SH-SY5Y (cell line): Measurements from ENCODE around the gene COLEC12.

Experiments used
- GATA2 ChIP-seq: IDR thresholded peaks from 2 replicates; pipeline ENCODE4 v1.6.1; 2011; ENCODE audit warnings: mild to moderate bottlenecking, low read depth, low read length
- GATA3 ChIP-seq: IDR thresholded peaks from 2 replicates; pipeline ENCODE4 v1.6.1; 2011; ENCODE audit warnings: low read depth, mild to moderate bottlenecking, low read length, moderate library complexity

Gene COLEC12

GRCh38 chr18:370751-371608 is 129.5 kb downstream of the COLEC12 start:
- TF ChIP-seq GATA2 (no peak), GATA3 (no peak)

- TF ChIP-seq GATA2 (no peak), GATA3 (no peak)
These were observed 131.1 kb downstream of the COLEC12 start for GRCh38 chr18:369224-370015.

- no peak for TF ChIP-seq GATA3
- no peak for TF ChIP-seq GATA2
These were observed 133.9 kb downstream of the COLEC12 start for GRCh38 chr18:366466-367061.

GRCh38 chr18:365651-366050 is 134.8 kb downstream of the COLEC12 start:
- TF ChIP-seq GATA3 (no peak), GATA2 (no peak)

GRCh38 chr18:364256-364826 is 136.2 kb downstream of the COLEC12 start:
- no peak for TF ChIP-seq GATA2
- no peak for TF ChIP-seq GATA3

- TF ChIP-seq GATA2 (no peak), GATA3 (no peak)
These were observed 137.0 kb downstream of the COLEC12 start for GRCh38 chr18:363301-364085.

GRCh38 chr18:362311-363290 is 137.9 kb downstream of the COLEC12 start:
- no peak for TF ChIP-seq GATA2
- TF ChIP-seq GATA3: no peak

GRCh38 chr18:361941-362310 is 138.6 kb downstream of the COLEC12 start:
- TF ChIP-seq GATA3 (no peak), GATA2 (peak; percentile 44; the same call in 1 of the 2 replicates)

GRCh38 chr18:361100-361732 is 139.3 kb downstream of the COLEC12 start:
- no peak for TF ChIP-seq GATA3
- no peak for TF ChIP-seq GATA2

- TF ChIP-seq GATA3: no peak
- TF ChIP-seq GATA2: no peak
These were observed 139.8 kb downstream of the COLEC12 start for GRCh38 chr18:360676-361075.

- TF ChIP-seq GATA2 (no peak), GATA3 (no peak)
These were observed 143.7 kb downstream of the COLEC12 start for GRCh38 chr18:356778-357177.

- no peak for TF ChIP-seq GATA3
- no peak for TF ChIP-seq GATA2
These were observed 144.8 kb downstream of the COLEC12 start for GRCh38 chr18:355678-356077.

- TF ChIP-seq GATA2 (no peak), GATA3 (no peak)
These were observed 146.0 kb downstream of the COLEC12 start for GRCh38 chr18:354471-354870.
